Colonic mucosa (tissue), 4 donors: ENCODE measurements around the gene USP9X. TPM values are rescaled to one million over a fixed set of nuclear protein-coding genes. Genes with fewer than 3 reads are reported as not detected.

Source experiments
- DNase-seq: peaks from one replicate; pipeline ENCODE4 v3.0.0-alpha.2; 2020
- H3K27ac ChIP-seq: fragments of 200-600 bp; one replicate; pipeline ENCODE4 v1.8.0; 2021
- H3K27me3 ChIP-seq: fragments of 200-600 bp; one replicate; pipeline ENCODE4 v1.8.0; 2021
- H3K36me3 ChIP-seq: fragments of 200-600 bp; one replicate; pipeline ENCODE4 v1.8.0; 2021
- H3K4me1 ChIP-seq: fragments of 200-600 bp; one replicate; pipeline ENCODE4 v1.8.0; 2021; ENCODE audit warnings: mild to moderate bottlenecking
- H3K4me3 ChIP-seq: fragments of 200-600 bp; one replicate; pipeline ENCODE4 v1.8.0; 2021
- H3K9ac ChIP-seq, 2 donors: one replicate each; pipeline ENCODE4 v1.7.0; 2013; ENCODE audit warnings: control low read depth in 2 of 2, low read depth in 2 of 2, low read length in 2 of 2
- H3K9me3 ChIP-seq: fragments of 200-600 bp; one replicate; pipeline ENCODE4 v1.8.0; 2021
- intact Hi-C: fragments of 100-400 bp; cut with DNase I; formaldehyde crosslinking; loops from one replicate; pipeline ENCODE4 v1.14.1; 2022
- total RNA-seq, 2 donors: library from RNA; stranded (reverse); fragmentation: NEBNext Ultra II Directional in 1 of 2; extraction: Animal tissue kit (Norgen Biotek cat#: 25700) in 1 of 2; gene quantifications; one replicate each; pipeline ENCODE4 v1.2.1, GENCODE V29; 2021
- TF ChIP-seq, protein P1 (sequence below): fragments of 200-600 bp; IDR thresholded peaks from one replicate; pipeline ENCODE4 v1.8.0; 2022; ENCODE audit warnings: antibody characterized with exemption, mild to moderate bottlenecking
- donor health status: healthy.
- donor health status: DM: no; HTN: no; CAD: no.
- donor health status: DM: no; HTN: no; CAD: no.

USP9X gene
- total RNA-seq, 2 donors from 2014 or later: 74.5 to 89.0 TPM

DNA sequence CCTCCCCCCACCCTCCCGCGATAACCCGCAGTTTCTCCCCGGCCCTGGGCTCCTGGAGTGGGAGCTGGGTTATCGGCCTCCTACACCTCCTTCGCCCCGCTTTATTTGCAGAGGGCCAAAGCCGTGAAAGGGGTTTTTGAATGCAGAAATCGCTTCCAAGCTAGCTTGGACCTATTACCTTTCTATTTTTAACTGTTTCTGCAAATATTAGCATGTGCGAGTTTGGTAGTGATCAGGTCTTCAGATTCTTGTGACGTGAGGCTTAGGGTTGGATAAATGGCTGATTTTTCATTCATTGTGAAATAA is 1.3 kb downstream of the USP9X start:
- TF ChIP-seq, protein P1, sequence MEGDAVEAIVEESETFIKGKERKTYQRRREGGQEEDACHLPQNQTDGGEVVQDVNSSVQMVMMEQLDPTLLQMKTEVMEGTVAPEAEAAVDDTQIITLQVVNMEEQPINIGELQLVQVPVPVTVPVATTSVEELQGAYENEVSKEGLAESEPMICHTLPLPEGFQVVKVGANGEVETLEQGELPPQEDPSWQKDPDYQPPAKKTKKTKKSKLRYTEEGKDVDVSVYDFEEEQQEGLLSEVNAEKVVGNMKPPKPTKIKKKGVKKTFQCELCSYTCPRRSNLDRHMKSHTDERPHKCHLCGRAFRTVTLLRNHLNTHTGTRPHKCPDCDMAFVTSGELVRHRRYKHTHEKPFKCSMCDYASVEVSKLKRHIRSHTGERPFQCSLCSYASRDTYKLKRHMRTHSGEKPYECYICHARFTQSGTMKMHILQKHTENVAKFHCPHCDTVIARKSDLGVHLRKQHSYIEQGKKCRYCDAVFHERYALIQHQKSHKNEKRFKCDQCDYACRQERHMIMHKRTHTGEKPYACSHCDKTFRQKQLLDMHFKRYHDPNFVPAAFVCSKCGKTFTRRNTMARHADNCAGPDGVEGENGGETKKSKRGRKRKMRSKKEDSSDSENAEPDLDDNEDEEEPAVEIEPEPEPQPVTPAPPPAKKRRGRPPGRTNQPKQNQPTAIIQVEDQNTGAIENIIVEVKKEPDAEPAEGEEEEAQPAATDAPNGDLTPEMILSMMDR: no peak
- no peaks in the 10 kb centered on the region for H3K4me1 ChIP-seq
- intact Hi-C loops: loop anchor here (10.0 kb wide), 1 partner anchor 352 kb away; the partner anchor contains the start of gene MED14
- no peak for DNase-seq
- no peaks in the 10 kb centered on the region for H3K36me3 ChIP-seq
- H3K4me3 ChIP-seq: peak overlapping the region; percentile 93
- H3K9ac ChIP-seq: peak overlapping the region; percentile 71 to 91
- H3K27me3 ChIP-seq: peaks cover 5% of the 10 kb centered on the region
- no peaks in the 10 kb centered on the region for H3K9me3 ChIP-seq
- H3K27ac ChIP-seq: peak overlapping the region; percentile 100

DNA sequence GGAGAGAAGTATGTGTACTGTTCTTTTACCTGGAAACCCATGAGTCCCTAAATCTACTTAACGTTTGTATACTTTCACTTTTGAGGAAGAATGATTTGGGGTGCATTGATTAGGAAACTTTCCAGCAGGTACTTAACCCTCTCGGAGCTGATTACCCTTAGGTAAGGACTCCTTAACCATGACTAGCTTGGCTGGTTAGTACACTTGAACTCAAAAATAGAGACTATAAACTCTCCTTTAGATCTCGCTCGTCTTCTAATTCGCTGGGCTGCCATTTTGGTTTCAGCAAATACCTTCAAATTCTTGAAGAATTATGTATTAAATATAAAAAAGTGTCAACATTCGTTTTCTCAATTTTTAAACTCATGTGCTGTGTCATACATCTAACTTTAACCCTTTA is 2.0 kb downstream of the USP9X start:
- intact Hi-C loops: loop anchor here (10.0 kb wide), 1 partner anchor 352 kb away; the partner anchor contains the start of gene MED14
- H3K27me3 ChIP-seq: peaks cover 5% of the 10 kb centered on the region
- H3K4me3 ChIP-seq: peak overlapping the region; percentile 93
- peak overlapping the region in 1 of 2 donors; percentile 71 for H3K9ac ChIP-seq
- H3K27ac ChIP-seq: peak overlapping the region; percentile 100
- TF ChIP-seq, protein P1: no peak
- no peaks in the 10 kb centered on the region for H3K4me1 ChIP-seq
- DNase-seq: no peak
- H3K9me3 ChIP-seq: no peaks in the 10 kb centered on the region
- H3K36me3 ChIP-seq: no peaks in the 10 kb centered on the region

DNA sequence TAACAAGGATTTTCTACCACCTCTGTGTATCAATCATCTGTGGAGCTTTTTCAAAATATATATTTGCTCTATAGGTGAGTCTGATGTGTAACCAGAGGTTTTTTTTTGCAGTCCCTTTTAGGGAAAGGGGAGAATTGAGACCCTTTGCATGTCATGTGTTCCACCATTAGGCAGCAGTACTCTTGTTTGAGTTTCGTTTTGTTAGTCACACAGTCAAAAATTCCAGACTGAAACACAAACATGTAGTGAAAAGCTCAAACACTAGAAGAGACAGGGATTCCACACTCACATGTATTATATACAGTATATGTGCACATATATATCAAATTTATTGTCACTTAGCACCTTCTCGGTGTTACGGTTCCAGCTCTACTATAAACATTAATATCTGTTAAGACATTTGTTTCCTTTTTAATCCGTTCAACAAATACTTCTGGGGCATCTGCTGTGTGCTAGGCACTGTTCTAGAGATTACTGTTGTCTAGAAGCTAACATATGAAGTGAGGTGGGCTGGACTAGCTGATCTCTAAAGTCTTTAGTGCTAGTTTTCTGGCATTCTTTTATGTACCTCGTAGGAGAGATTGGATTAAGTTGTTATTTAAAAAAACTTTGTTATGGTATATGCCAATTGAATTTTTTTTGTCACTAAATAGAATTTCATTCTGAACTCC is 5.5 kb downstream of the USP9X start:
- no peak overlapping the region for H3K4me3 ChIP-seq
- DNase-seq: no peak
- no peaks in the 10 kb centered on the region for H3K9me3 ChIP-seq
- H3K27ac ChIP-seq: no peak overlapping the region
- H3K27me3 ChIP-seq: no peaks in the 10 kb centered on the region
- intact Hi-C loops: no loop called here
- no peak overlapping the region for H3K9ac ChIP-seq
- TF ChIP-seq, protein P1: no peak
- no peaks in the 10 kb centered on the region for H3K36me3 ChIP-seq
- H3K4me1 ChIP-seq: no peaks in the 10 kb centered on the region

DNA sequence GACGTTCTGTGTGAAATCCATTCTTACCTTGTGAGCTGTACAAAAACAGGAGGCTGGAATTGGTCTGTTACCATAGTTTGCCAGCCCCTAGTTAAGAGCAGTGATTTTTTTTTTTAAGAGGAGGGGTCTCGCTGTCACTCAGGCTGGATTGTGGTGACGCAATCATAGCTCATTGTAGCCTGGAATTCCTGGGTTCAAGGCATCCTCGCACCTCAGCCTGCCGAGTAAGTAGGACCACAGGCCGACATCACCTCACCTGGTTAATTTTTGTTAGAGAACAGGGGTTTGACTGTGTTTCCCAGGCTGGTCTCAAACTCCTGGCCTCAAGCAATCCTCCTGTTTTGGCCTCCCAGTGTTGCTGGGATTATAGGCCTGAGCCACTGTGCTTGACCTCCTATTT is 7.5 kb downstream of the USP9X start:
- no peak overlapping the region for H3K27ac ChIP-seq
- intact Hi-C loops: no loop called here
- H3K4me1 ChIP-seq: peaks cover 4% of the 10 kb centered on the region
- no peaks in the 10 kb centered on the region for H3K36me3 ChIP-seq
- TF ChIP-seq, protein P1: no peak
- no peaks in the 10 kb centered on the region for H3K9me3 ChIP-seq
- no peak overlapping the region for H3K9ac ChIP-seq
- no peak overlapping the region for H3K4me3 ChIP-seq
- H3K27me3 ChIP-seq: no peaks in the 10 kb centered on the region
- no peak for DNase-seq

DNA sequence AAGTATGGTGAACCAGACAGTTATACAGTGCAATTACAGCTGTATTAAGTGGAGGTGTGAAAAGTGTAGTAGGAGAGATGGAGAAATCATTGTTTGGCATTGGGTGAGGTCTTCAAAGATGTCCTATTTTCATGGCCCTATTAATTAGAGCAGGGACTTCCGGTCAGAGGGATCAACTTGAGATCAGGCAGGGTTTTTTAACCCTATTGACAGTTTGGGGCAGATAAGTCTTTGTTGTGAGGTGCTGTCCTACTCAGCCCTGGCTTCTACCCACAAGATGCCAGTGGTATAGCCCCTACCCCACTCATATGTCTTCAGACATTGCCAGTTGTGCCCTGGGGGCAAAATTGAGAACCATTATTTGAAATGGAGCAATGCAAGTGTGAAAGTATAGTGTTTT is 9.9 kb downstream of the USP9X start:
- no peak overlapping the region for H3K9ac ChIP-seq
- intact Hi-C loops: no loop called here
- no peaks in the 10 kb centered on the region for H3K36me3 ChIP-seq
- no peak overlapping the region for H3K4me3 ChIP-seq
- H3K4me1 ChIP-seq: peaks cover 4% of the 10 kb centered on the region
- no peaks in the 10 kb centered on the region for H3K27me3 ChIP-seq
- DNase-seq: no peak
- TF ChIP-seq, protein P1: no peak
- no peak overlapping the region for H3K27ac ChIP-seq
- no peaks in the 10 kb centered on the region for H3K9me3 ChIP-seq
